CD14-positive monocyte (primary cell): ENCODE data around the gene BMPER. TPM values are rescaled to one million over a fixed set of nuclear protein-coding genes. Genes with fewer than 3 reads are reported as not detected.

Experiments used
- DNase-seq, 3 donors: peaks; one replicate each; pipeline ENCODE4 v3.0.0-alpha.2; 2011 to 2022
- H2AFZ ChIP-seq: 2 replicates; pipeline ENCODE4 v1.6.0; 2012; ENCODE audit warnings: mild to moderate bottlenecking, low read depth, low read length, inconsistent platforms; ENCODE audit not compliant: insufficient read depth, poor library complexity, severe bottlenecking
- H3K27ac ChIP-seq, 2 donors: 1 replicate in 1 of 2; 2 replicates in 1 of 2; pipeline ENCODE4 v1.5.1; 2012 to 2013; ENCODE audit warnings: low read length in 2 of 2, control low read depth in 1 of 2, inconsistent platforms in 1 of 2, low read depth in 1 of 2, mild to moderate bottlenecking in 1 of 2
- H3K27me3 ChIP-seq, 2 donors: one replicate each; pipeline versions ENCODE4 v1.6.0 to v1.6.1; 2011 to 2013; ENCODE audit warnings: low read length in 2 of 2; ENCODE audit not compliant: control insufficient read depth in 2 of 2, insufficient read depth in 2 of 2
- H3K36me3 ChIP-seq, 2 donors: replicated peaks in 1 of 2; 1 replicate in 1 of 2; 2 replicates in 1 of 2; pipeline versions ENCODE4 v1.5.1 to v1.6.1; 2012 to 2013; ENCODE audit warnings: low read length in 2 of 2, control low read depth in 1 of 2, inconsistent platforms in 1 of 2, mild to moderate bottlenecking in 1 of 2; ENCODE audit not compliant: insufficient read depth in 2 of 2, control insufficient read depth in 1 of 2
- H3K4me1 ChIP-seq, 2 donors: 1 replicate in 1 of 2; 2 replicates in 1 of 2; pipeline versions ENCODE4 v1.5.1 to v1.6.1; 2012 to 2013; ENCODE audit warnings: low read length in 2 of 2, control low read depth in 1 of 2, inconsistent platforms in 1 of 2, mild to moderate bottlenecking in 1 of 2, moderate library complexity in 1 of 2; ENCODE audit not compliant: insufficient read depth in 2 of 2, control insufficient read depth in 1 of 2
- H3K4me2 ChIP-seq: replicated peaks from 2 replicates; pipeline ENCODE3; 2012; ENCODE audit warnings: low read length, moderate library complexity, mild to moderate bottlenecking; ENCODE audit not compliant: poor library complexity, severe bottlenecking; ENCODE audit errors: extremely low read depth
- H3K4me3 ChIP-seq, 3 experiments: fragments of 200-600 bp in 1 of 3; sonication (generic) in 1 of 3; replicated peaks in 1 of 3; 1 replicate in 2 of 3; 2 replicates in 1 of 3; pipeline ENCODE4 v1.5.1; 2011 to 2013; ENCODE audit warnings: low read length in 3 of 3, mild to moderate bottlenecking in 3 of 3, control low read depth in 2 of 3, low read depth in 2 of 3, inconsistent platforms in 1 of 3, moderate library complexity in 1 of 3
- H3K79me2 ChIP-seq: 2 replicates; pipeline ENCODE4 v1.6.0; 2012; ENCODE audit warnings: mild to moderate bottlenecking, control low read depth, inconsistent platforms, low read length, moderate library complexity; ENCODE audit not compliant: insufficient read depth
- H3K9ac ChIP-seq: 2 replicates; pipeline ENCODE4 v1.6.0; 2017; ENCODE audit warnings: low read length, mild to moderate bottlenecking; ENCODE audit not compliant: insufficient read depth, poor library complexity, severe bottlenecking
- H3K9me3 ChIP-seq, 2 donors: replicated peaks in 1 of 2; 1 replicate in 1 of 2; 2 replicates in 1 of 2; pipeline versions ENCODE4 v1.5.1 to v1.6.1; 2012 to 2013; ENCODE audit warnings: low read length in 2 of 2, control low read depth in 1 of 2; ENCODE audit not compliant: control insufficient read depth in 1 of 2, insufficient read depth in 1 of 2
- H4K20me1 ChIP-seq: 2 replicates; pipeline ENCODE4 v1.6.0; 2012; ENCODE audit warnings: mild to moderate bottlenecking, low read length, control low read depth, moderate library complexity; ENCODE audit not compliant: insufficient read depth
- H3K27ac Mint-ChIP-seq, 7 donors: one replicate each; pipeline ENCODE4 v1.8.0; 2020; ENCODE audit warnings: mild to moderate bottlenecking in 7 of 7, mixed read lengths in 7 of 7, moderate library complexity in 6 of 7, inconsistent platforms in 2 of 7
- H3K27me3 Mint-ChIP-seq, 3 donors: one replicate each; pipeline ENCODE4 v1.8.0; 2021 to 2022; ENCODE audit warnings: low read depth in 3 of 3, mild to moderate bottlenecking in 3 of 3, mixed read lengths in 3 of 3, moderate library complexity in 3 of 3, inconsistent platforms in 1 of 3
- H3K36me3 Mint-ChIP-seq, 2 donors: one replicate each; pipeline ENCODE4 v1.8.0; 2020; ENCODE audit warnings: mixed read lengths in 2 of 2, inconsistent platforms in 1 of 2, mild to moderate bottlenecking in 1 of 2
- H3K4me1 Mint-ChIP-seq: one replicate; pipeline ENCODE4 v1.8.0; 2020; ENCODE audit warnings: mild to moderate bottlenecking, mixed read lengths
- H3K4me3 Mint-ChIP-seq, 2 donors: one replicate each; pipeline ENCODE4 v1.8.0; 2020; ENCODE audit warnings: mild to moderate bottlenecking in 2 of 2, mixed read lengths in 2 of 2, moderate library complexity in 1 of 2
- H3K9me3 Mint-ChIP-seq, 7 donors: one replicate each; pipeline ENCODE4 v1.8.0; 2020 to 2022; ENCODE audit warnings: mixed read lengths in 7 of 7, mild to moderate bottlenecking in 6 of 7, moderate library complexity in 6 of 7, inconsistent platforms in 2 of 7
- CTCF ChIP-seq: fragments of 200-600 bp; IDR thresholded peaks from one replicate; pipeline ENCODE4 v1.8.0; 2022; ENCODE audit warnings: antibody characterized with exemption, mild to moderate bottlenecking
- WGBS: methylation state at CpG from one replicate; pipeline ENCODE4 v1.1.5; 2013; ENCODE audit warnings: missing lambda C conversion rate; ENCODE audit not compliant: insufficient coverage; 5-methylcytosine and 5-hydroxymethylcytosine counted together
- intact Hi-C, 2 donors: fragments of 100-400 bp; cut with micrococcal nuclease; formaldehyde crosslinking; loops; one replicate each; pipeline versions ENCODE4 v1.15.0 to v1.15.1; 2023
- polyA plus RNA-seq, 3 donors: library from polyadenylated mRNA; depleted of rRNA in 1 of 3; unstranded in 2 of 3; stranded (reverse) in 1 of 3; fragments of 300-500 nt in 2 of 3; fragments of >200 nt in 1 of 3; fragmentation: Illumina TruSeq in 2 of 3; gene quantifications; 1 replicate in 2 of 3; 2 replicates in 1 of 3; pipeline ENCODE4 v1.2.3, GENCODE V29; 2012 to 2021

The BMPER gene
- polyA plus RNA-seq, 3 donors: not detected

- Mint-ChIP-seq H3K36me3 (no peaks in the 10 kb centered on the region), H3K4me1 (no peaks in the 10 kb centered on the region), H3K4me3 (no peak overlapping the region), H3K27me3 (no peaks in the 10 kb centered on the region), H3K9me3 (peaks cover 0 to 2% (median 0%) of the 10 kb centered on the region in 7 donors), H3K27ac (no peak overlapping the region)
- TF ChIP-seq CTCF: no peak
- H3K4me2 ChIP-seq: no peak overlapping the region
- H3K4me1 ChIP-seq: no peaks in the 10 kb centered on the region
- no peak overlapping the region for H2AFZ ChIP-seq
- no peak for DNase-seq
- no peaks in the 10 kb centered on the region for H3K36me3 ChIP-seq
- H3K27me3 ChIP-seq: no peaks in the 10 kb centered on the region
- no peaks in the 10 kb centered on the region for H3K9me3 ChIP-seq
- H3K79me2 ChIP-seq: no peaks in the 10 kb centered on the region
- intact Hi-C loops: no loop called here
- no peak overlapping the region for H3K27ac ChIP-seq
- 100% methylated on average over 1 of the region's 1 CpG for whole genome bisulfite sequencing
- H3K4me3 ChIP-seq: no peak overlapping the region
- H3K9ac ChIP-seq: no peak overlapping the region
- H4K20me1 ChIP-seq: no peaks in the 10 kb centered on the region
Measured at GRCh38 chr7:34066411-34066810, 161.1 kb downstream of the BMPER start.

- no peaks in the 10 kb centered on the region for H4K20me1 ChIP-seq
- TF ChIP-seq CTCF: no peak
- no peaks in the 10 kb centered on the region for H3K79me2 ChIP-seq
- H3K9ac ChIP-seq: no peak overlapping the region
- intact Hi-C loops: no loop called here
- peaks cover 0 to 4% (median 0%) of the 10 kb centered on the region in 7 donors for H3K9me3 Mint-ChIP-seq
- peaks cover 0 to under 1% of the 10 kb centered on the region in 2 donors for H3K9me3 ChIP-seq
- H3K36me3 ChIP-seq: no peaks in the 10 kb centered on the region
- no peaks in the 10 kb centered on the region for H3K27me3 Mint-ChIP-seq
- no peak overlapping the region for H3K4me3 Mint-ChIP-seq
- no peaks in the 10 kb centered on the region for H3K4me1 ChIP-seq
- H2AFZ ChIP-seq: no peak overlapping the region
- no peak overlapping the region for H3K4me3 ChIP-seq
- H3K36me3 Mint-ChIP-seq: no peaks in the 10 kb centered on the region
- no peak overlapping the region for H3K27ac ChIP-seq
- no peak for DNase-seq
- H3K4me2 ChIP-seq: no peak overlapping the region
- no peaks in the 10 kb centered on the region for H3K4me1 Mint-ChIP-seq
- H3K27ac Mint-ChIP-seq: no peak overlapping the region
- WGBS: 68% methylated on average over 4 of the region's 7 CpGs
- no peaks in the 10 kb centered on the region for H3K27me3 ChIP-seq
Measured at GRCh38 chr7:34067005-34067778, 161.9 kb downstream of the BMPER start.
